Transverse colon (tissue), 4 donors: ENCODE results near the gene ABAT. TPM values are rescaled to one million over a fixed set of nuclear protein-coding genes. Genes with fewer than 3 reads are reported as not detected.
A peak's percentile ranks its signal among the peaks of the same experiment; 100 is the strongest.

Experiments used
- DNase-seq: peaks from one replicate; pipeline ENCODE4 v3.0.0-alpha.2; 2019
- H3K27ac ChIP-seq, 4 donors: fragments of 200-600 bp; sonication (generic); 2 replicates each; pipeline ENCODE4 v1.5.1; 2016 to 2018; ENCODE audit warnings: inconsistent platforms in 4 of 4
- H3K27me3 ChIP-seq: fragments of 200-600 bp; sonication (generic); 2 replicates; pipeline ENCODE4 v1.5.1; 2017; ENCODE audit warnings: inconsistent platforms
- H3K36me3 ChIP-seq, 4 donors: fragments of 200-600 bp; sonication (generic); 2 replicates each; pipeline ENCODE4 v1.5.1; 2017 to 2019; ENCODE audit warnings: inconsistent platforms in 4 of 4
- H3K4me1 ChIP-seq, 4 donors: fragments of 200-600 bp; sonication (generic); 2 replicates each; pipeline ENCODE4 v1.5.1; 2017 to 2020; ENCODE audit warnings: inconsistent platforms in 4 of 4
- H3K4me3 ChIP-seq, 4 donors: fragments of 200-600 bp; sonication (generic); 1 replicate in 1 of 4; 2 replicates in 3 of 4; pipeline versions ENCODE4 v1.5.1 to v1.6.1; 2017 to 2019; ENCODE audit warnings: inconsistent platforms in 4 of 4
- H3K9me3 ChIP-seq, 2 donors: fragments of 200-600 bp; sonication (generic); 2 replicates each; pipeline ENCODE4 v1.5.1; 2017 to 2019; ENCODE audit warnings: inconsistent platforms in 2 of 2
- CTCF ChIP-seq, 5 experiments: fragments of 200-600 bp in 3 of 5; fragments of 450-650 bp in 2 of 5; sonication (generic) in 3 of 5; IDR thresholded peaks; 1 replicate in 2 of 5; 2 replicates in 3 of 5; pipeline ENCODE4 v1.5.1; 2016 to 2017; ENCODE audit warnings: antibody characterized with exemption in 5 of 5, inconsistent platforms in 3 of 5, mild to moderate bottlenecking in 2 of 5, moderate library complexity in 1 of 5
- EP300 ChIP-seq: sonication (generic); formaldehyde crosslinking; IDR thresholded peaks from one replicate; pipeline ENCODE4 v1.6.1; 2017; ENCODE audit warnings: antibody characterized with exemption, low read depth
- POLR2A ChIP-seq: fragments of 450-650 bp; IDR thresholded peaks from one replicate; pipeline ENCODE4 v1.6.1; 2016; ENCODE audit warnings: antibody characterized with exemption, mild to moderate bottlenecking, moderate library complexity
- POLR2AphosphoS5 ChIP-seq, 3 donors: sonication (generic); formaldehyde crosslinking; IDR thresholded peaks; one replicate each; pipeline ENCODE4 v1.6.1; 2016; ENCODE audit warnings: antibody characterized with exemption in 3 of 3
- WGBS, 2 donors: methylation state at CpG; one replicate each; pipeline ENCODE4 v1.1.5; 2018; ENCODE audit warnings: low coverage in 1 of 2; 5-methylcytosine and 5-hydroxymethylcytosine counted together
- in situ Hi-C, 4 donors: fragments of 200-750 bp; cut with MboI; loops; one replicate each; pipeline versions ENCODE4 v1.15.0 to v1.15.1; 2017; ENCODE audit warnings: low sequenced_read_pairs in 3 of 4, low pct_ligation_motif_present in 1 of 4, low pct_unique_long_range_greater_than_20kb in 1 of 4
- intact Hi-C: fragments of 100-400 bp; cut with DNase I; formaldehyde crosslinking; loops from one replicate; pipeline ENCODE4 v1.15.1; 2023; ENCODE audit warnings: low total_unique reads
- total RNA-seq, 4 donors: library from RNA; depleted of rRNA; stranded (reverse); fragments of >200 nt; gene quantifications; one replicate each; pipeline ENCODE4 v1.1.0, GENCODE V29; 2016

Gene ABAT
- total RNA-seq, 4 donors from 2014 or later, result 15.7 to 35.2 (median 21.7) TPM

GRCh38 chr16:8788578-8789172 is 114.3 kb downstream of the ABAT start:
- H3K9me3 ChIP-seq, result no peaks in the 10 kb centered on the region
- in situ Hi-C loops, result loop anchor here in 3 of 4 donors (10.0 to 25.0 kb wide), 2 partner anchors 114 to 226 kb away; partner anchors contain the start of gene ABAT (in 1 of the 3)
- 59% methylated on average over 8 of the region's 8 CpGs; no CpG with 5 or more reads in 1 of the 2 donors for WGBS, 2 donors
- H3K4me3 ChIP-seq, result no peak overlapping the region
- intact Hi-C loops, result no loop called here
- peaks cover 0 to 11% (median 4%) of the 10 kb centered on the region in 4 donors for H3K4me1 ChIP-seq
- TF ChIP-seq POLR2AphosphoS5 (IDR thresholded peaks at IDR 0.05), result peak in 1 of 3 donors; percentile 41
- TF ChIP-seq CTCF (IDR thresholded peaks at IDR 0.05), result no peak
- H3K27me3 ChIP-seq, result no peaks in the 10 kb centered on the region
- peak overlapping the region; percentile 7 to 33 (median 23) for H3K27ac ChIP-seq
- DNase-seq, result peak; percentile 74
- no peaks in the 10 kb centered on the region for H3K36me3 ChIP-seq

GRCh38 chr16:8795091-8795490 is 120.7 kb downstream of the ABAT start:
- Histone ChIP-seq H3K27ac (no peak overlapping the region), H3K36me3 (no peaks in the 10 kb centered on the region), H3K27me3 (no peaks in the 10 kb centered on the region), H3K9me3 (no peaks in the 10 kb centered on the region), H3K4me3 (no peak overlapping the region), H3K4me1 (peaks cover 14 to 31% (median 28%) of the 10 kb centered on the region in 4 donors)
- 74 to 88% methylated on average over 3 to 8 of the region's 8 CpGs for WGBS, 2 donors
- intact Hi-C loops, result loop anchor here (5.0 kb wide), 1 partner anchor 77 kb away; no protein-coding TSS in a partner anchor
- TF ChIP-seq CTCF (IDR thresholded peaks at IDR 0.05) (no peak), POLR2AphosphoS5 (IDR thresholded peaks at IDR 0.05) (no peak), EP300 (no peak), POLR2A (no peak)
- no peak for DNase-seq
- in situ Hi-C loops, result loop anchor here in 2 of 4 donors (10.0 to 25.0 kb wide), 2 partner anchors 120 to 233 kb away; partner anchors contain the start of gene ABAT (in 1 of the 2)

- intact Hi-C loops (loop anchor here (5.0 kb wide), 1 partner anchor 76 kb away; no protein-coding TSS in a partner anchor), in situ Hi-C loops (loop anchor here in 2 of 4 donors (10.0 to 25.0 kb wide), 2 partner anchors 121 to 234 kb away; partner anchors contain the start of gene ABAT (in 1 of the 2))
- Histone ChIP-seq H3K4me1 (peaks cover 16 to 38% (median 32%) of the 10 kb centered on the region in 4 donors), H3K36me3 (no peaks in the 10 kb centered on the region), H3K4me3 (no peak overlapping the region), H3K27ac (no peak overlapping the region), H3K27me3 (no peaks in the 10 kb centered on the region), H3K9me3 (no peaks in the 10 kb centered on the region)
- no peak for DNase-seq
- TF ChIP-seq POLR2A (no peak), CTCF (IDR thresholded peaks at IDR 0.05) (no peak), EP300 (no peak), POLR2AphosphoS5 (IDR thresholded peaks at IDR 0.05) (no peak)
- 93% methylated on average over 10 of the region's 10 CpGs; no CpG with 5 or more reads in 1 of the 2 donors for WGBS, 2 donors
These were observed 121.4 kb downstream of the ABAT start for GRCh38 chr16:8795818-8796217.

DNA sequence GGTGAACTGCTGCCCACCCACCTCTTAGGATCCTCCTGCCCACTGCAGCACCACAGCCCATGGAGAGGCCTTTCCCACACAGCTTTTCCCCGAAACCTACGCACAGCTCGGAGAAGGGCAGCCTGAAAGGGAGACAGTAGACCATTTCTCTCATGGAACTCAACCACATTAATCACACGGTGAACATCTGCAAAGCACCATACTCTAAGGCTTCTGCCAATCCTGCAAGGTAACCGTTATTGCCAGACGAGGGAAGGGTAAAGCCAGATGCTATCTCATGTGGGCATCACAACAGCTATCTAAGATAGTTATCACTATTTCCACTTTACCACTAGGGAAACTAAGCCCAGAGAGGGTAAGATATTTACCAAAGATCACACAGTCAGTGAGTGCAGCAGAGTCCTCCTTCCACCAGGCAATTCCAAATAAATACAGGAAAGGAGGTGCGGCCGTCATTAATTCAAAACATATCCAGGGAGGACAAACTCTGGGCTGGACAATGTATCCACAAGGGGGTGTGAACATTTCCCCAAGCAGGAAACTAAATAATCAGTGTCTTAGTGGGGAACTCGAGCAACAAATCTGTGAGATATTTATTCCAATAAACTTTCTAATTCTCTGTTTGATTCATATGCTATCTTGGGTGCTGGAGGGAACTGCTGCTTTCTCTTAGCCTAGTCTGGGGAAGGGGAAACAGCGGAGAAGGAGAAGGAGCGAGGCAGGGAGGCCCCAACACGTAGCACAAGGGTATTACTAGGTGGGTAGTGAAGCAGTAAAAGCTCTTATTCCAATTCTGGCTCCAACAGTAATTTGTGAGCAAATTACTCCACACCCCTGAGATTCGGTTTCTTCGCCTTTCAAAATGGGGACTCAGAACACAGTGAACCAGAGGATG is 122.3 kb downstream of the ABAT start:
- Histone ChIP-seq H3K9me3 (no peaks in the 10 kb centered on the region), H3K36me3 (no peaks in the 10 kb centered on the region), H3K4me3 (peak overlapping the region; percentile 72 to 91 (median 84)), H3K27me3 (no peaks in the 10 kb centered on the region), H3K27ac (peak overlapping the region; percentile 86 to 92 (median 90)), H3K4me1 (peaks cover 21 to 47% (median 40%) of the 10 kb centered on the region in 4 donors)
- in situ Hi-C loops (loop anchor here in 2 of 4 donors (10.0 to 25.0 kb wide), 2 partner anchors 122 to 234 kb away; partner anchors contain the start of gene ABAT (in 1 of the 2)), intact Hi-C loops (loop anchor here (5.0 kb wide), 1 partner anchor 76 kb away; no protein-coding TSS in a partner anchor)
- DNase-seq, result no peak
- WGBS, 2 donors, result 26 to 35% methylated on average over 8 to 14 of the region's 14 CpGs
- TF ChIP-seq POLR2A (no peak), CTCF (IDR thresholded peaks at IDR 0.05) (no peak), POLR2AphosphoS5 (IDR thresholded peaks at IDR 0.05) (no peak)
